Body of pancreas (tissue), 4 donors: Measurements from ENCODE around the gene FBXO34.

Source experiments
- CTCF ChIP-seq, 7 experiments: fragments of 450-650 bp in 4 of 7; fragments of 200-600 bp in 3 of 7; sonication (generic) in 3 of 7; IDR thresholded peaks; one replicate each; pipeline ENCODE4 v1.5.1; 2016 to 2019; ENCODE audit warnings: antibody characterized with exemption in 7 of 7
- POLR2A ChIP-seq, 3 donors: fragments of 450-650 bp; IDR thresholded peaks; one replicate each; pipeline ENCODE4 v1.6.1; 2016; ENCODE audit warnings: antibody characterized with exemption in 3 of 3, mild to moderate bottlenecking in 2 of 3

GRCh38 chr14:55359307-55359706 lies 88.1 kb downstream of the FBXO34 start:
- no peak for TF ChIP-seq POLR2A (IDR thresholded peaks at IDR 0.05)
- TF ChIP-seq CTCF (IDR thresholded peaks at IDR 0.05) = no peak
